Naive thymus-derived CD4-positive, alpha-beta T cell (primary cell): ENCODE measurements around the gene TRIO. TPM values are rescaled to one million over a fixed set of nuclear protein-coding genes. Genes with fewer than 3 reads are reported as not detected.

Experiments used
- ATAC-seq: fragments of 150-1000 bp; cut with Tn5 transposase; 2 replicates; pipeline ENCODE4 v1.10.0; 2021; ENCODE audit warnings: mild to moderate bottlenecking, moderate library complexity
- CTCF ChIA-PET: fragments of 350-600 bp; sonication (Branson Sonifier 250); formaldehyde crosslinking; loops from one replicate; lab custom pipeline; 2021; ENCODE audit warnings: antibody characterized with exemption; lab: Charles Lee
- POLR2A ChIA-PET: fragments of 350-600 bp; sonication (Branson Sonifier 250); formaldehyde crosslinking; loops from one replicate; lab custom pipeline; 2021; ENCODE audit warnings: antibody characterized with exemption, inconsistent platforms; lab: Charles Lee
- DNase-seq, 9 donors: peaks; one replicate each; pipeline versions ENCODE4 v3.0.0 to v3.0.0-alpha.2; 2020 to 2022; ENCODE audit warnings: mixed read lengths in 1 of 9
- H3K27ac ChIP-seq: one replicate; pipeline ENCODE4 v1.7.0; 2013; ENCODE audit warnings: mild to moderate bottlenecking, low read depth, low read length, moderate library complexity
- H3K27me3 ChIP-seq, 2 donors: one replicate each; pipeline ENCODE4 v1.7.0; 2013; ENCODE audit warnings: low read length in 2 of 2, mild to moderate bottlenecking in 2 of 2, moderate library complexity in 2 of 2; ENCODE audit not compliant: control insufficient read depth in 2 of 2, insufficient read depth in 2 of 2
- H3K36me3 ChIP-seq, 3 experiments: 1 replicate in 2 of 3; 2 replicates in 1 of 3; pipeline ENCODE4 v1.7.0; 2013; ENCODE audit warnings: low read length in 3 of 3, mild to moderate bottlenecking in 3 of 3, moderate library complexity in 1 of 3; ENCODE audit not compliant: insufficient read depth in 3 of 3, control insufficient read depth in 2 of 3
- H3K4me1 ChIP-seq, 2 donors: one replicate each; pipeline ENCODE4 v1.7.0; 2013; ENCODE audit warnings: low read length in 2 of 2, mild to moderate bottlenecking in 2 of 2, moderate library complexity in 1 of 2; ENCODE audit not compliant: control insufficient read depth in 2 of 2, insufficient read depth in 2 of 2
- H3K4me3 ChIP-seq: 2 replicates; pipeline ENCODE4 v1.7.0; 2013; ENCODE audit warnings: mild to moderate bottlenecking, low read length
- H3K9me3 ChIP-seq, 3 experiments: 1 replicate in 2 of 3; 2 replicates in 1 of 3; pipeline ENCODE4 v1.7.0; 2013; ENCODE audit warnings: low read length in 3 of 3; ENCODE audit not compliant: control insufficient read depth in 2 of 3
- H3K27ac Mint-ChIP-seq, 9 donors: one replicate each; pipeline ENCODE4 v1.8.0; 2020 to 2022; ENCODE audit warnings: mixed read lengths in 9 of 9, mild to moderate bottlenecking in 8 of 9, moderate library complexity in 5 of 9, inconsistent platforms in 2 of 9
- H3K27me3 Mint-ChIP-seq, 5 donors: one replicate each; pipeline ENCODE4 v1.8.0; 2021 to 2022; ENCODE audit warnings: mixed read lengths in 5 of 5, mild to moderate bottlenecking in 1 of 5
- H3K36me3 Mint-ChIP-seq, 5 donors: one replicate each; pipeline ENCODE4 v1.8.0; 2020 to 2022; ENCODE audit warnings: mixed read lengths in 5 of 5, mild to moderate bottlenecking in 3 of 5, inconsistent platforms in 1 of 5
- H3K4me1 Mint-ChIP-seq, 7 donors: one replicate each; pipeline ENCODE4 v1.8.0; 2020 to 2022; ENCODE audit warnings: mixed read lengths in 7 of 7, mild to moderate bottlenecking in 3 of 7, inconsistent platforms in 1 of 7
- H3K4me3 Mint-ChIP-seq, 10 donors: one replicate each; pipeline ENCODE4 v1.8.0; 2020 to 2022; ENCODE audit warnings: mild to moderate bottlenecking in 10 of 10, mixed read lengths in 10 of 10, moderate library complexity in 6 of 10, inconsistent platforms in 2 of 10
- H3K9me3 Mint-ChIP-seq, 11 donors: one replicate each; pipeline ENCODE4 v1.8.0; 2020 to 2022; ENCODE audit warnings: mixed read lengths in 11 of 11, mild to moderate bottlenecking in 4 of 11, inconsistent platforms in 1 of 11, moderate library complexity in 1 of 11
- intact Hi-C, 2 donors: fragments of 100-400 bp; cut with micrococcal nuclease; formaldehyde crosslinking; loops; one replicate each; pipeline ENCODE4 v1.15.1; 2023
- polyA plus RNA-seq, 2 donors: library from polyadenylated mRNA; unstranded; fragments of 300-500 nt; fragmentation: Illumina TruSeq; gene quantifications; one replicate each; pipeline ENCODE4 v1.2.3, GENCODE V29; 2021
- total RNA-seq, 6 experiments: library from RNA in 5 of 6; stranded (reverse) in 5 of 6; gene quantifications; 1 replicate in 5 of 6; 2 replicates in 1 of 6; pipeline ENCODE4 v1.2.3 and lab custom pipeline; 2021 to 2026

The TRIO gene
- total and polyA plus RNA-seq, 7 experiments from 2014 or later, result 0.16 to 45.9 (median 5.7) TPM

GRCh38 chr5:14155739-14156138, 12.6 kb downstream of the TRIO start:
- no peak overlapping the region for H3K27ac ChIP-seq
- Mint-ChIP-seq H3K27me3 (peaks cover 9 to 22% (median 16%) of the 10 kb centered on the region in 5 donors), H3K9me3 (no peaks in the 10 kb centered on the region), H3K4me3 (no peak overlapping the region), H3K27ac (no peak overlapping the region), H3K4me1 (no peaks in the 10 kb centered on the region), H3K36me3 (no peaks in the 10 kb centered on the region)
- H3K36me3 ChIP-seq, result no peaks in the 10 kb centered on the region
- H3K9me3 ChIP-seq, result no peaks in the 10 kb centered on the region
- intact Hi-C loops, result no loop called here
- ATAC-seq (no peak), DNase-seq (no peak)
- ChIA-PET CTCF (no interaction called here), POLR2A (no interaction called here)
- no peak overlapping the region for H3K4me3 ChIP-seq
- H3K4me1 ChIP-seq, result no peaks in the 10 kb centered on the region
- H3K27me3 ChIP-seq, result no peaks in the 10 kb centered on the region

DNA sequence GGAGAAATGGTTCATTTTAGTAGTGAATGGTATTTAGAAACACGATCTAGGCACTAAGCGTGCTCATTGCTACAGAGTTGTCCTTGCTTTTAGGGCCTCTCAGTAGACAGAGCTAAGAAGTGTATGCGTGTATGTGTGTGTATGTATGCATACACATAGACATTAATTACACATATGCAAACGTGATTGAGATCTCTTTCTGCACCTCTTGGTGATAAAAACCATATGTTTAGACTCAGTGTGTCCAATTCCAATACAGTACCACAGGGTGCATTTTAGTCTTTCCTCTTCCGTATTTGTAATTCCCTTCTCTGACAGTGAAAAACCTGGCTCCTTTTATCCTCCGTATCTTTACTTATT, 13.1 kb downstream of the TRIO start:
- ATAC-seq, result no peak
- ChIA-PET POLR2A (no interaction called here), CTCF (no interaction called here)
- no peak overlapping the region for H3K27ac ChIP-seq
- Mint-ChIP-seq H3K36me3 (no peaks in the 10 kb centered on the region), H3K4me3 (no peak overlapping the region), H3K27ac (no peak overlapping the region), H3K9me3 (no peaks in the 10 kb centered on the region), H3K4me1 (no peaks in the 10 kb centered on the region), H3K27me3 (peaks cover 7 to 20% (median 16%) of the 10 kb centered on the region in 5 donors)
- intact Hi-C loops, result no loop called here
- no peak for DNase-seq
- H3K4me1 ChIP-seq, result no peaks in the 10 kb centered on the region
- no peak overlapping the region for H3K4me3 ChIP-seq
- H3K27me3 ChIP-seq, result no peaks in the 10 kb centered on the region
- H3K36me3 ChIP-seq, result no peaks in the 10 kb centered on the region
- no peaks in the 10 kb centered on the region for H3K9me3 ChIP-seq

GRCh38 chr5:14156650-14157492, 13.7 kb downstream of the TRIO start:
- Mint-ChIP-seq H3K4me1 (no peaks in the 10 kb centered on the region), H3K27ac (no peak overlapping the region), H3K4me3 (no peak overlapping the region), H3K9me3 (no peaks in the 10 kb centered on the region), H3K36me3 (no peaks in the 10 kb centered on the region), H3K27me3 (peaks cover 5 to 16% (median 14%) of the 10 kb centered on the region in 5 donors)
- H3K4me3 ChIP-seq, result no peak overlapping the region
- H3K9me3 ChIP-seq, result no peaks in the 10 kb centered on the region
- no peak overlapping the region for H3K27ac ChIP-seq
- ATAC-seq, result peak; percentile 48
- no peaks in the 10 kb centered on the region for H3K36me3 ChIP-seq
- POLR2A ChIA-PET, result no interaction called here
- H3K4me1 ChIP-seq, result no peaks in the 10 kb centered on the region
- CTCF ChIA-PET, result no interaction called here
- no peak for DNase-seq
- no peaks in the 10 kb centered on the region for H3K27me3 ChIP-seq
- intact Hi-C loops, result no loop called here

- Mint-ChIP-seq H3K4me3 (no peak overlapping the region), H3K36me3 (no peaks in the 10 kb centered on the region), H3K27ac (no peak overlapping the region), H3K9me3 (no peaks in the 10 kb centered on the region), H3K4me1 (no peaks in the 10 kb centered on the region), H3K27me3 (peaks cover 5 to 16% (median 11%) of the 10 kb centered on the region in 5 donors)
- no peaks in the 10 kb centered on the region for H3K9me3 ChIP-seq
- intact Hi-C loops, result no loop called here
- H3K27me3 ChIP-seq, result no peaks in the 10 kb centered on the region
- no peaks in the 10 kb centered on the region for H3K36me3 ChIP-seq
- no peak overlapping the region for H3K27ac ChIP-seq
- ChIA-PET CTCF (no interaction called here), POLR2A (no interaction called here)
- DNase-seq (no peak), ATAC-seq (no peak)
- no peak overlapping the region for H3K4me3 ChIP-seq
- no peaks in the 10 kb centered on the region for H3K4me1 ChIP-seq
These were observed 14.3 kb downstream of the TRIO start for GRCh38 chr5:14157493-14157782.

DNA sequence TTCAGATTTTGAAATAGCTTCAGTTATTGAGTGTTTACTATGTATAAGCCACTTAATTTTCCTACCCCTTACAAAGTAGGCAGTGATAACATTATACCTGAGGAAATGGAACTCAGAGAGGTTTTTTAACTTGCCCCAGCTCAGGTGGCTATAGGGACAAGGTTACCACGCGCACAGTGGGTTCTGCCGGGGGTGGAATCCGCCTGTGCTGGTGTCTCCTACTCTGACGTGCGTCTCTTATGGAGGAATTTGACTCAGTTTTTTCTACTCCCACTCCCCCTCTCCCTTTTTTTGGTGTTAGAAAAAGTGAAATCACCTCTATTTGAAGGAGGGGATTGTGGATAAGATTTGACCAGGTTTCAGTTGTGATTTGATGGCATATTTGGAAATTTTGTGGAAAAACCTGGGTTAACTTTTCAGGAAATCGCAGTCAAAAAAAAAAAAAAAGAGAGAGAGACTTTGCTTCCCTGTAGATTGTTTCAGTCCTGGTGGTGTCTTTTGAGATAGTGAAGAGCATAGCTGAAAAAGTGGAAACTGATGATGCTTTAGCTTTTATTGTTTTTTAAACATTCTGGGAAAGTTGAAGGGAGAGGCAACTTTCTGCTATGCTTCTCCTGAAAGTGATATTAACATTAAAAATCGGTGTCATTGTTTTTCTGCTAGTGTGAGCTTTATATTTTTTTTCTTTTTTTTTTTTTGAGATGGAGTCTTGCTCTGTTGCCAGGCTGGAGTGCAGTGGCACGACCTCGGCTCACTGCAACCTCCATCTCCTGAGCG, 15.9 kb downstream of the TRIO start:
- no peaks in the 10 kb centered on the region for H3K4me1 ChIP-seq
- Mint-ChIP-seq H3K4me3 (no peak overlapping the region), H3K36me3 (no peaks in the 10 kb centered on the region), H3K9me3 (peaks cover 0 to 4% (median 0%) of the 10 kb centered on the region in 11 donors), H3K27me3 (peaks cover 0 to 16% (median 7%) of the 10 kb centered on the region in 5 donors), H3K27ac (no peak overlapping the region), H3K4me1 (no peaks in the 10 kb centered on the region)
- ChIA-PET CTCF (no interaction called here), POLR2A (no interaction called here)
- no peaks in the 10 kb centered on the region for H3K36me3 ChIP-seq
- no peaks in the 10 kb centered on the region for H3K27me3 ChIP-seq
- no peaks in the 10 kb centered on the region for H3K9me3 ChIP-seq
- H3K4me3 ChIP-seq, result no peak overlapping the region
- intact Hi-C loops, result no loop called here
- ATAC-seq (no peak), DNase-seq (no peak)
- no peak overlapping the region for H3K27ac ChIP-seq

DNA sequence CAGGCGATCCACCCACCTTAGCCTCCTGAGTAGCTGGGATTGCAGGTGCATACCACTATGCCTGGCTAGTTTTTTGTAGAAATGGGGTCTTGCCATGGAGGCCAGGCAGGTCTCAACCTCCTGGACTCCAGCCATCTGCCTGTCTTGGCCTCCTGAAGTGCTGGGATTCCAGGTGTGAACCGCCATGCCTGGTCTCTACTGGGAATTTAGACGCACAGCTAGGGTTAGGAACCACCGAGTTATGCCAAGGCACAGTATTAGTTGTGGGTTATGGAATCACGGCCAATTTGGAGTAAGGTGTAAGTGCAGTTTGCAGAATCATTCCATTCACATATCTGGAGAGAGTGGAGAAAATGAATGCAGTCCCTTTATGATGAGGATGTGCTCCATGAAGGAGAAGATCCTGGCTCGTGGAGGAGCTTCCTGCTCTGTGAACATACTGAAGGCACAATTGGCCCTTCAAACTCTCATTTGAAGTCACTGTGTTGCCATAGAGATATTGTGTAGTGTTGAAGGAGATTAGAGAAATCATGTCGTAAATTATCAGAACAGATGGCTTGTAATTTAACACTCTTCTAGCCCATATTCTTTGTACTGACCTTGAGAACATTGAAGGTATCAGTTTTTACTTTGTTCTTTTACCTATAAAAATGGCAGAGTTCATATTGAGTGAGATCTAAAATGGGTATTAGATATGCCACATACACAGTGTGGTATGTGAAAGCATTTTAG, 18.8 kb downstream of the TRIO start:
- no peaks in the 10 kb centered on the region for H3K27me3 ChIP-seq
- ATAC-seq, result no peak
- no peak overlapping the region for H3K4me3 Mint-ChIP-seq
- no peaks in the 10 kb centered on the region for H3K36me3 ChIP-seq
- no peaks in the 10 kb centered on the region for H3K9me3 ChIP-seq
- peaks cover 0 to 3% (median 0%) of the 10 kb centered on the region in 5 donors for H3K36me3 Mint-ChIP-seq
- H3K27me3 Mint-ChIP-seq, result peaks cover 0 to 20% (median 7%) of the 10 kb centered on the region in 5 donors
- H3K4me1 Mint-ChIP-seq, result no peaks in the 10 kb centered on the region
- no peaks in the 10 kb centered on the region for H3K4me1 ChIP-seq
- no peak overlapping the region for H3K27ac ChIP-seq
- no peak overlapping the region for H3K4me3 ChIP-seq
- no peak overlapping the region for H3K27ac Mint-ChIP-seq
- intact Hi-C loops, result no loop called here
- no peak for DNase-seq
- peaks cover 0 to 25% (median 3%) of the 10 kb centered on the region in 11 donors for H3K9me3 Mint-ChIP-seq
- ChIA-PET CTCF (no interaction called here), POLR2A (no interaction called here)
